ENCODE results near the gene RNF168.
"Not testable (repeated sequence)": the region's sequence is repeated elsewhere in the genome, so short reads cannot be mapped to it uniquely, and the experiment has no call there.

RNF168 gene

GRCh38 chr3:196524527-196524926 lies 21.0 kb upstream of the RNF168 start:
- H3K27ac Mint-ChIP-seq, result no peak overlapping the region
- H3K36me3 Mint-ChIP-seq (ENCODE audit: low read depth), result peaks cover 12% of the 10 kb centered on the region
- no peak overlapping the region for H3K4me3 Mint-ChIP-seq
- H3K9me3 Mint-ChIP-seq, result peaks cover 30% of the 10 kb centered on the region
- no peak for DNase-seq (ENCODE audit: low spot score)
- peaks cover 16% of the 10 kb centered on the region for H3K4me1 Mint-ChIP-seq (ENCODE audit: low read depth)
- no peaks in the 10 kb centered on the region for H3K27me3 Mint-ChIP-seq (ENCODE audit: low read depth)

- Mint-ChIP-seq H3K4me3 (no peak overlapping the region), H3K9me3 (peaks cover 37% of the 10 kb centered on the region), H3K36me3 (ENCODE audit: low read depth) (peaks cover 15% of the 10 kb centered on the region), H3K27ac (no peak overlapping the region), H3K27me3 (ENCODE audit: low read depth) (no peaks in the 10 kb centered on the region), H3K4me1 (ENCODE audit: low read depth) (peaks cover 13% of the 10 kb centered on the region)
- DNase-seq (ENCODE audit: low spot score), result no peak
These were observed 20.3 kb upstream of the RNF168 start for GRCh38 chr3:196523841-196524240.

GRCh38 chr3:196521291-196521690 lies 17.7 kb upstream of the RNF168 start:
- H3K4me1 Mint-ChIP-seq (ENCODE audit: low read depth); H3K27me3 Mint-ChIP-seq (ENCODE audit: low read depth); DNase-seq (ENCODE audit: low spot score); H3K27ac Mint-ChIP-seq; H3K4me3 Mint-ChIP-seq: not testable (repeated sequence)
- H3K36me3 Mint-ChIP-seq (ENCODE audit: low read depth), result peaks cover 14% of the 10 kb centered on the region
- peaks cover 48% of the 10 kb centered on the region for H3K9me3 Mint-ChIP-seq

GRCh38 chr3:196519718-196520082 lies 16.1 kb upstream of the RNF168 start:
- Mint-ChIP-seq H3K9me3 (peaks cover 51% of the 10 kb centered on the region), H3K27me3 (ENCODE audit: low read depth) (no peaks in the 10 kb centered on the region), H3K27ac (no peak overlapping the region), H3K4me3 (no peak overlapping the region), H3K4me1 (ENCODE audit: low read depth) (no peaks in the 10 kb centered on the region), H3K36me3 (ENCODE audit: low read depth) (peaks cover 14% of the 10 kb centered on the region)
- DNase-seq (ENCODE audit: low spot score), result no peak

- Mint-ChIP-seq H3K4me1 (ENCODE audit: low read depth) (no peaks in the 10 kb centered on the region), H3K36me3 (ENCODE audit: low read depth) (peaks cover 14% of the 10 kb centered on the region), H3K27me3 (ENCODE audit: low read depth) (no peaks in the 10 kb centered on the region), H3K27ac (no peak overlapping the region), H3K9me3 (peaks cover 54% of the 10 kb centered on the region), H3K4me3 (no peak overlapping the region)
- peak; percentile 50 for DNase-seq (ENCODE audit: low spot score)
These were observed 15.6 kb upstream of the RNF168 start for GRCh38 chr3:196518966-196519717.

- no peak overlapping the region for H3K27ac Mint-ChIP-seq
- no peak for DNase-seq (ENCODE audit: low spot score)
- H3K36me3 Mint-ChIP-seq (ENCODE audit: low read depth), result peaks cover 17% of the 10 kb centered on the region
- peaks cover 3% of the 10 kb centered on the region for H3K4me1 Mint-ChIP-seq (ENCODE audit: low read depth)
- no peaks in the 10 kb centered on the region for H3K27me3 Mint-ChIP-seq (ENCODE audit: low read depth)
- H3K4me3 Mint-ChIP-seq, result no peak overlapping the region
- H3K9me3 Mint-ChIP-seq, result peaks cover 58% of the 10 kb centered on the region
These were observed 14.4 kb upstream of the RNF168 start for GRCh38 chr3:196517919-196518318.

- Mint-ChIP-seq H3K36me3 (ENCODE audit: low read depth) (peaks cover 17% of the 10 kb centered on the region), H3K9me3 (peaks cover 54% of the 10 kb centered on the region), H3K4me3 (no peak overlapping the region), H3K4me1 (ENCODE audit: low read depth) (peaks cover 4% of the 10 kb centered on the region), H3K27me3 (ENCODE audit: low read depth) (no peaks in the 10 kb centered on the region), H3K27ac (no peak overlapping the region)
- DNase-seq (ENCODE audit: low spot score), result no peak
These were observed 13.7 kb upstream of the RNF168 start for GRCh38 chr3:196517162-196517800.

- no peak within 1 kb of the TSS for H3K4me3 Mint-ChIP-seq
- DNase-seq (ENCODE audit: low spot score), result no peak
- peaks cover 11% of the 10 kb centered on the region for H3K4me1 Mint-ChIP-seq (ENCODE audit: low read depth)
These were observed 11.5 kb upstream of the RNF168 start, which contains the start of gene SMCO1 for GRCh38 chr3:196514913-196515621. Gene SMCO1 (minus strand): TSS chr3:196515346. CDS start chr3:196515209, 137 bp downstream.

GRCh38 chr3:196514350-196514716 lies 10.8 kb upstream of the RNF168 start:
- peaks cover 5% of the 10 kb centered on the region for H3K36me3 Mint-ChIP-seq (ENCODE audit: low read depth)
- peaks cover 11% of the 10 kb centered on the region for H3K4me1 Mint-ChIP-seq (ENCODE audit: low read depth)
- peaks cover 30% of the 10 kb centered on the region for H3K9me3 Mint-ChIP-seq
- H3K27ac Mint-ChIP-seq, result no peak overlapping the region
- no peaks in the 10 kb centered on the region for H3K27me3 Mint-ChIP-seq (ENCODE audit: low read depth)
- no peak for DNase-seq (ENCODE audit: low spot score)
- H3K4me3 Mint-ChIP-seq, result no peak overlapping the region

More at GRCh38 chr3:196514913-196515621, 11.5 kb upstream of the RNF168 start, which contains the start of gene SMCO1:
- Mint-ChIP-seq H3K36me3 (ENCODE audit: low read depth) (peaks cover 9% of the 10 kb centered on the region), H3K27me3 (ENCODE audit: low read depth) (no peaks in the 10 kb centered on the region), H3K9me3 (peaks cover 37% of the 10 kb centered on the region), H3K27ac (no peak within 1 kb of the TSS)

- no peak overlapping the region for H3K27ac Mint-ChIP-seq
These were observed 10.3 kb upstream of the RNF168 start for GRCh38 chr3:196513697-196514349.

GRCh38 chr3:196511646-196512425 lies 8.3 kb upstream of the RNF168 start:
- peaks cover 11% of the 10 kb centered on the region for H3K4me1 Mint-ChIP-seq (ENCODE audit: low read depth)
- DNase-seq (ENCODE audit: low spot score), result peak; percentile 18
- peak overlapping the region; percentile 10 for H3K4me3 Mint-ChIP-seq
- peak overlapping the region; percentile 49 for H3K27ac Mint-ChIP-seq
- H3K36me3 Mint-ChIP-seq (ENCODE audit: low read depth); H3K27me3 Mint-ChIP-seq (ENCODE audit: low read depth): not testable (repeated sequence)
- H3K9me3 Mint-ChIP-seq, result peaks cover 30% of the 10 kb centered on the region

More at GRCh38 chr3:196513697-196514349, 10.3 kb upstream of the RNF168 start:
- Mint-ChIP-seq H3K36me3 (ENCODE audit: low read depth) (peaks cover 4% of the 10 kb centered on the region), H3K27me3 (ENCODE audit: low read depth) (no peaks in the 10 kb centered on the region), H3K9me3 (peaks cover 25% of the 10 kb centered on the region), H3K4me1 (ENCODE audit: low read depth) (peaks cover 11% of the 10 kb centered on the region), H3K4me3 (no peak overlapping the region)
- DNase-seq (ENCODE audit: low spot score), result no peak

GRCh38 chr3:196511108-196511507 lies 7.5 kb upstream of the RNF168 start:
- not testable (repeated sequence) for H3K27ac Mint-ChIP-seq, H3K4me3 Mint-ChIP-seq
- peaks cover 10% of the 10 kb centered on the region for H3K36me3 Mint-ChIP-seq (ENCODE audit: low read depth)

GRCh38 chr3:196506687-196507086 lies 3.1 kb upstream of the RNF168 start:
- peaks cover 8% of the 10 kb centered on the region for H3K4me1 Mint-ChIP-seq (ENCODE audit: low read depth)
- H3K36me3 Mint-ChIP-seq (ENCODE audit: low read depth), result peaks cover 21% of the 10 kb centered on the region
- H3K4me3 Mint-ChIP-seq, result no peak overlapping the region
- no peak for DNase-seq (ENCODE audit: low spot score)
- no peak overlapping the region for H3K27ac Mint-ChIP-seq
- peaks cover 28% of the 10 kb centered on the region for H3K9me3 Mint-ChIP-seq
- no peaks in the 10 kb centered on the region for H3K27me3 Mint-ChIP-seq (ENCODE audit: low read depth)

More at GRCh38 chr3:196511108-196511507, 7.5 kb upstream of the RNF168 start:
- H3K27me3 Mint-ChIP-seq (ENCODE audit: low read depth); DNase-seq (ENCODE audit: low spot score): not testable (repeated sequence)
- H3K9me3 Mint-ChIP-seq, result peaks cover 32% of the 10 kb centered on the region
- peaks cover 11% of the 10 kb centered on the region for H3K4me1 Mint-ChIP-seq (ENCODE audit: low read depth)
